GM18508 (cell line): ENCODE data around the gene FAM53A.
A peak's percentile ranks its signal among the peaks of the same experiment; 100 is the strongest.
"Not testable (repeated sequence)": the region's sequence is repeated elsewhere in the genome, so short reads cannot be mapped to it uniquely, and the experiment has no call there.

Source experiments
- ATAC-seq: cut with Tn5 transposase; IDR thresholded peaks from one replicate; pipeline ENCODE4 v1.9.1; 2021; ENCODE audit warnings: moderate number of reproducible peaks; ENCODE audit not compliant: insufficient read depth, unreplicated experiment

FAM53A gene

GRCh38 chr4:1717129-1718094 is 33.3 kb upstream of the FAM53A start:
- no peak for ATAC-seq

GRCh38 chr4:1716065-1716945 is 32.2 kb upstream of the FAM53A start:
- ATAC-seq = no peak

- ATAC-seq = no peak
These were observed 31.1 kb upstream of the FAM53A start for GRCh38 chr4:1715002-1715758.

- ATAC-seq = no peak
These were observed 30.3 kb upstream of the FAM53A start for GRCh38 chr4:1714303-1715001.

GRCh38 chr4:1713003-1713851 is 29.1 kb upstream of the FAM53A start:
- ATAC-seq = no peak

GRCh38 chr4:1712216-1713002 is 28.3 kb upstream of the FAM53A start, which contains the start of gene SLBP:
TSS of gene SLBP (minus strand) at chr4:1712319. CDS start at chr4:1712188, 131 bp downstream.
- peak; percentile 42 for ATAC-seq

- ATAC-seq = no peak
These were observed 27.6 kb upstream of the FAM53A start for GRCh38 chr4:1711571-1712215.

- ATAC-seq = no peak
These were observed 27.0 kb upstream of the FAM53A start for GRCh38 chr4:1711055-1711570.

GRCh38 chr4:1708581-1708980 is 24.5 kb upstream of the FAM53A start:
- ATAC-seq = no peak

- no peak for ATAC-seq
These were observed 22.2 kb upstream of the FAM53A start for GRCh38 chr4:1706358-1706757.

- no peak for ATAC-seq
These were observed 21.6 kb upstream of the FAM53A start for GRCh38 chr4:1705732-1706131.

- ATAC-seq = no peak
These were observed 19.8 kb upstream of the FAM53A start for GRCh38 chr4:1703867-1704266.

GRCh38 chr4:1701671-1702070 is 17.6 kb upstream of the FAM53A start:
- ATAC-seq = not testable (repeated sequence)

GRCh38 chr4:1695913-1696312 is 11.8 kb upstream of the FAM53A start:
- no peak for ATAC-seq

- peak; percentile 40 for ATAC-seq
These were observed 9.2 kb upstream of the FAM53A start for GRCh38 chr4:1693131-1693896.

GRCh38 chr4:1691737-1692373 is 7.7 kb upstream of the FAM53A start:
- ATAC-seq = no peak
